RWPE2 (cell line): Measurements from ENCODE around the gene C5.
"Not testable (repeated sequence)": the region's sequence is repeated elsewhere in the genome, so short reads cannot be mapped to it uniquely, and the experiment has no call there.

ENCODE experiments used
- ATAC-seq: fragments of 200-7000 bp; cut with Tn5 transposase; 3 replicates; pipeline ENCODE4 v1.9.1; 2021; ENCODE audit warnings: low read depth
- DNase-seq: peaks from one replicate; pipeline ENCODE4 v3.0.0-alpha.2; 2020; ENCODE audit warnings: low spot score
- H3K27ac ChIP-seq: fragments of 450-650 bp; 2 replicates; pipeline ENCODE4 v1.5.1; 2017; ENCODE audit warnings: mild to moderate bottlenecking; ENCODE audit not compliant: poor library complexity, severe bottlenecking
- H3K27me3 ChIP-seq: fragments of 250-450 bp; sonication (Bioruptor Pico); 2 replicates; pipeline ENCODE4 v1.5.1; 2021; ENCODE audit warnings: mild to moderate bottlenecking, moderate library complexity; ENCODE audit not compliant: insufficient read depth, poor library complexity, severe bottlenecking
- H3K36me3 ChIP-seq: fragments of 250-450 bp; sonication (Bioruptor Pico); 2 replicates; pipeline ENCODE4 v1.5.1; 2020; ENCODE audit warnings: low read depth, mild to moderate bottlenecking, moderate library complexity
- H3K4me1 ChIP-seq: fragments of 250-450 bp; sonication (Bioruptor Pico); 2 replicates; pipeline ENCODE4 v1.5.1; 2021; ENCODE audit warnings: mild to moderate bottlenecking, moderate library complexity; ENCODE audit not compliant: insufficient read depth, poor library complexity, severe bottlenecking
- H3K4me3 ChIP-seq: fragments of 250-450 bp; sonication (Bioruptor Pico); 2 replicates; pipeline ENCODE4 v1.5.1; 2021; ENCODE audit warnings: mild to moderate bottlenecking, moderate library complexity; ENCODE audit not compliant: severe bottlenecking
- H3K9me3 ChIP-seq: fragments of 250-450 bp; sonication (Bioruptor Pico); 2 replicates; pipeline ENCODE4 v1.5.1; 2021; ENCODE audit warnings: mild to moderate bottlenecking, moderate library complexity; ENCODE audit not compliant: severe bottlenecking
- CTCF ChIP-seq: fragments of 450-650 bp; IDR thresholded peaks from one replicate; pipeline ENCODE4 v1.5.1; 2017; ENCODE audit warnings: mild to moderate bottlenecking, moderate library complexity; ENCODE audit not compliant: poor library complexity, severe bottlenecking

C5 gene

GRCh38 chr9:121038362-121038761, 11.7 kb downstream of the C5 start:
- Histone ChIP-seq H3K4me3 (no peak overlapping the region), H3K9me3 (no peaks in the 10 kb centered on the region), H3K27ac (no peak overlapping the region), H3K27me3 (no peaks in the 10 kb centered on the region), H3K4me1 (no peaks in the 10 kb centered on the region), H3K36me3 (no peaks in the 10 kb centered on the region)
- no peak for TF ChIP-seq CTCF
- no peak for ATAC-seq
- DNase-seq, result no peak

- not testable (repeated sequence) for H3K27me3 ChIP-seq, DNase-seq, H3K4me1 ChIP-seq, H3K9me3 ChIP-seq, H3K4me3 ChIP-seq, H3K36me3 ChIP-seq, H3K27ac ChIP-seq
- 0 out of 3 replicates have a peak, but pooled peaks have one; percentile 27 for ATAC-seq
Observed at GRCh38 chr9:121035717-121036116, 14.4 kb downstream of the C5 start.

- ATAC-seq (no peak), DNase-seq (no peak)
- Histone ChIP-seq H3K27ac (no peak overlapping the region), H3K4me3 (no peak overlapping the region), H3K27me3 (no peaks in the 10 kb centered on the region), H3K9me3 (no peaks in the 10 kb centered on the region), H3K36me3 (no peaks in the 10 kb centered on the region), H3K4me1 (no peaks in the 10 kb centered on the region)
- TF ChIP-seq CTCF, result no peak
Observed at GRCh38 chr9:121034529-121034928, 15.5 kb downstream of the C5 start.

- no peak for TF ChIP-seq CTCF
- no peaks in the 10 kb centered on the region for H3K4me1 ChIP-seq
- no peaks in the 10 kb centered on the region for H3K27me3 ChIP-seq
- H3K9me3 ChIP-seq, result no peaks in the 10 kb centered on the region
- ATAC-seq (no peak), DNase-seq (no peak)
- H3K36me3 ChIP-seq, result no peaks in the 10 kb centered on the region
- no peak overlapping the region for H3K4me3 ChIP-seq
- H3K27ac ChIP-seq, result no peak overlapping the region
Observed at GRCh38 chr9:121029469-121029868, 20.6 kb downstream of the C5 start.

GRCh38 chr9:121028285-121028684, 21.8 kb downstream of the C5 start:
- ATAC-seq, H3K27me3 ChIP-seq, H3K4me3 ChIP-seq, H3K36me3 ChIP-seq, DNase-seq, H3K4me1 ChIP-seq, H3K27ac ChIP-seq, H3K9me3 ChIP-seq: not testable (repeated sequence)

GRCh38 chr9:121026768-121027167, 23.3 kb downstream of the C5 start:
- TF ChIP-seq CTCF, result no peak
- Histone ChIP-seq H3K4me3 (no peak overlapping the region), H3K27ac (no peak overlapping the region), H3K9me3 (no peaks in the 10 kb centered on the region), H3K27me3 (no peaks in the 10 kb centered on the region), H3K36me3 (no peaks in the 10 kb centered on the region), H3K4me1 (no peaks in the 10 kb centered on the region)
- ATAC-seq (no peak; the same call in 2 of the 3 replicates), DNase-seq (no peak)
